ENCODE results near the gene RGS16. TPM values are rescaled to one million over a fixed set of nuclear protein-coding genes. Genes with fewer than 3 reads are reported as not detected.

Gene RGS16
- total RNA-seq, 8 experiments from 2014 or later = 2.1 to 48.1 (median 24.5) TPM

GRCh38 chr1:182627622-182628021 lies 23.4 kb upstream of the RGS16 start:
- Histone ChIP-seq H3K4me1 (replicated peaks in 1 of 2) (peaks cover 21 to 23% of the 10 kb centered on the region in 2 donors), H3K27ac (no peak overlapping the region), H3K4me3 (no peak overlapping the region)
- ATAC-seq (replicated peaks in 6 of 8) = peak in 2 of 8 experiments; percentile 72 to 73
- in situ Hi-C loops (cut with MboI; ENCODE audit: low pct_unique_long_range_greater_than_20kb in 2 of 9, low sequenced_read_pairs in 9 of 9, unreplicated experiment in 9 of 9) = no loop called here
- 7 to 91% (median 80%) methylated on average over 1 to 2 of the region's 2 CpGs; no CpG with 5 or more reads in 3 of the 10 experiments for WGBS, 10 experiments

- no peak overlapping the region for H3K4me3 ChIP-seq
- no peak overlapping the region for H3K27ac ChIP-seq
- 0 to 94% (median 65%) methylated on average over 1 of the region's 1 CpG; no CpG with 5 or more reads in 6 of the 10 experiments for WGBS, 10 experiments
- peak in 2 of 8 experiments; percentile 4 to 7 for ATAC-seq (replicated peaks in 6 of 8)
- in situ Hi-C loops (cut with MboI; ENCODE audit: low pct_unique_long_range_greater_than_20kb in 2 of 9, low sequenced_read_pairs in 9 of 9, unreplicated experiment in 9 of 9) = no loop called here
- peaks cover 21 to 23% of the 10 kb centered on the region in 2 donors for H3K4me1 ChIP-seq (replicated peaks in 1 of 2)
These were observed 22.3 kb upstream of the RGS16 start for GRCh38 chr1:182626527-182626926.

GRCh38 chr1:182625719-182626504 lies 21.7 kb upstream of the RGS16 start:
- Histone ChIP-seq H3K4me3 (no peak overlapping the region), H3K4me1 (replicated peaks in 1 of 2) (peaks cover 19 to 23% of the 10 kb centered on the region in 2 donors), H3K27ac (no peak overlapping the region)
- WGBS, 10 experiments = 0 to 100% (median 80%) methylated on average over 1 of the region's 1 CpG; no CpG with 5 or more reads in 5 of the 10 experiments
- in situ Hi-C loops (cut with MboI; ENCODE audit: low pct_unique_long_range_greater_than_20kb in 2 of 9, low sequenced_read_pairs in 9 of 9, unreplicated experiment in 9 of 9) = no loop called here
- peak in 3 of 8 experiments; percentile 31 to 77 (median 68) for ATAC-seq (replicated peaks in 6 of 8)

- peaks cover 19% of the 10 kb centered on the region in 2 donors for H3K4me1 ChIP-seq (replicated peaks in 1 of 2)
- ATAC-seq (replicated peaks in 6 of 8) = peak in 3 of 8 experiments; percentile 64 to 70 (median 67)
- H3K27ac ChIP-seq = no peak overlapping the region
- in situ Hi-C loops (cut with MboI; ENCODE audit: low pct_unique_long_range_greater_than_20kb in 2 of 9, low sequenced_read_pairs in 9 of 9, unreplicated experiment in 9 of 9) = no loop called here
- no peak overlapping the region for H3K4me3 ChIP-seq
- 0 to 100% (median 52%) methylated on average over 1 to 3 of the region's 3 CpGs; no CpG with 5 or more reads in 2 of the 10 experiments for WGBS, 10 experiments
These were observed 20.8 kb upstream of the RGS16 start for GRCh38 chr1:182625024-182625423.

- H3K4me1 ChIP-seq (replicated peaks in 1 of 2) = peaks cover 15% of the 10 kb centered on the region in 2 donors
- 0 to 80% (median 40%) methylated on average over 1 of the region's 1 CpG; no CpG with 5 or more reads in 5 of the 10 experiments for WGBS, 10 experiments
- no peak overlapping the region for H3K4me3 ChIP-seq
- ATAC-seq (replicated peaks in 6 of 8) = peak in 3 of 8 experiments; percentile 7 to 47 (median 9)
- in situ Hi-C loops (cut with MboI; ENCODE audit: low pct_unique_long_range_greater_than_20kb in 2 of 9, low sequenced_read_pairs in 9 of 9, unreplicated experiment in 9 of 9) = no loop called here
- no peak overlapping the region for H3K27ac ChIP-seq
These were observed 20.4 kb upstream of the RGS16 start for GRCh38 chr1:182624577-182624976.

- Histone ChIP-seq H3K27ac (no peak overlapping the region), H3K4me1 (replicated peaks in 1 of 2) (peaks cover 15 to 16% of the 10 kb centered on the region in 2 donors), H3K4me3 (no peak overlapping the region)
- in situ Hi-C loops (cut with MboI; ENCODE audit: low pct_unique_long_range_greater_than_20kb in 2 of 9, low sequenced_read_pairs in 9 of 9, unreplicated experiment in 9 of 9) = no loop called here
- 30 to 84% (median 75%) methylated on average over 2 to 6 of the region's 6 CpGs; no CpG with 5 or more reads in 3 of the 10 experiments for WGBS, 10 experiments
- no peak for ATAC-seq (replicated peaks in 6 of 8)
These were observed 18.8 kb upstream of the RGS16 start for GRCh38 chr1:182622901-182623528.

- in situ Hi-C loops (cut with MboI; ENCODE audit: low pct_unique_long_range_greater_than_20kb in 2 of 9, low sequenced_read_pairs in 9 of 9, unreplicated experiment in 9 of 9) = no loop called here
- H3K4me3 ChIP-seq = no peak overlapping the region
- peaks cover 20 to 25% of the 10 kb centered on the region in 2 donors for H3K4me1 ChIP-seq (replicated peaks in 1 of 2)
- ATAC-seq (replicated peaks in 6 of 8) = no peak
- 60 to 100% (median 89%) methylated on average over 1 to 2 of the region's 2 CpGs; no CpG with 5 or more reads in 2 of the 10 experiments for WGBS, 10 experiments
- H3K27ac ChIP-seq = no peak overlapping the region
These were observed 17.7 kb upstream of the RGS16 start for GRCh38 chr1:182621906-182622305.

GRCh38 chr1:182620924-182621585 lies 16.9 kb upstream of the RGS16 start:
- ATAC-seq (replicated peaks in 6 of 8) = no peak
- no peak overlapping the region for H3K27ac ChIP-seq
- peaks cover 28 to 29% of the 10 kb centered on the region in 2 donors for H3K4me1 ChIP-seq (replicated peaks in 1 of 2)
- in situ Hi-C loops (cut with MboI; ENCODE audit: low pct_unique_long_range_greater_than_20kb in 2 of 9, low sequenced_read_pairs in 9 of 9, unreplicated experiment in 9 of 9) = no loop called here
- no peak overlapping the region for H3K4me3 ChIP-seq

- 0 to 100% (median 48%) methylated on average over 1 to 6 of the region's 6 CpGs; no CpG with 5 or more reads in 1 of the 10 experiments for WGBS, 10 experiments
- ATAC-seq (replicated peaks in 6 of 8) = peak in 6 of 8 experiments; percentile 2 to 46 (median 28)
- Histone ChIP-seq H3K4me3 (no peak overlapping the region), H3K27ac (peak overlapping the region; percentile 58 to 74), H3K4me1 (replicated peaks in 1 of 2) (peaks cover 50 to 56% of the 10 kb centered on the region in 2 donors)
- in situ Hi-C loops (cut with MboI; ENCODE audit: low pct_unique_long_range_greater_than_20kb in 2 of 9, low sequenced_read_pairs in 9 of 9, unreplicated experiment in 9 of 9) = no loop called here
These were observed 13.7 kb upstream of the RGS16 start for GRCh38 chr1:182617734-182618351.

- 44 to 95% (median 72%) methylated on average over 1 to 3 of the region's 4 CpGs; no CpG with 5 or more reads in 2 of the 10 experiments for WGBS, 10 experiments
- in situ Hi-C loops (cut with MboI; ENCODE audit: low pct_unique_long_range_greater_than_20kb in 2 of 9, low sequenced_read_pairs in 9 of 9, unreplicated experiment in 9 of 9) = no loop called here
- Histone ChIP-seq H3K4me3 (no peak overlapping the region), H3K4me1 (replicated peaks in 1 of 2) (peaks cover 55 to 63% of the 10 kb centered on the region in 2 donors), H3K27ac (peak overlapping the region; percentile 81 to 88)
- no peak for ATAC-seq (replicated peaks in 6 of 8)
These were observed 12.8 kb upstream of the RGS16 start for GRCh38 chr1:182617014-182617429.

- peak in 6 of 8 experiments; percentile 4 to 69 (median 48) for ATAC-seq (replicated peaks in 6 of 8)
- WGBS, 10 experiments = 9 to 83% (median 28%) methylated on average over 1 to 13 of the region's 17 CpGs
- Histone ChIP-seq H3K4me3 (peak overlapping the region; percentile 24 to 39 (median 28)), H3K27ac (peak overlapping the region; percentile 81 to 88), H3K4me1 (replicated peaks in 1 of 2) (peaks cover 61 to 69% of the 10 kb centered on the region in 2 donors)
- in situ Hi-C loops (cut with MboI; ENCODE audit: low pct_unique_long_range_greater_than_20kb in 2 of 9, low sequenced_read_pairs in 9 of 9, unreplicated experiment in 9 of 9) = no loop called here
These were observed 12.2 kb upstream of the RGS16 start for GRCh38 chr1:182616130-182617013.
